Heart right ventricle (tissue), 16 donors: Measurements from ENCODE around the gene FGF14. TPM values are rescaled to one million over a fixed set of nuclear protein-coding genes. Genes with fewer than 3 reads are reported as not detected.

Experiments used
- ATAC-seq, 8 donors: fragments of 200-7000 bp; cut with Tn5 transposase; one replicate each; pipeline ENCODE4 v1.9.1; 2020; ENCODE audit warnings: mild to moderate bottlenecking in 8 of 8, moderate library complexity in 8 of 8, moderate number of reproducible peaks in 1 of 8
- DNase-seq, 2 donors: peaks; one replicate each; pipeline ENCODE4 v3.0.0-alpha.2; 2020
- H3K27ac ChIP-seq, 10 donors: fragments of 200-600 bp; sonication (generic) in 2 of 10; one replicate each; pipeline versions ENCODE4 v1.5.0 to v1.8.0; 2020 to 2022; ENCODE audit warnings: mild to moderate bottlenecking in 3 of 10
- H3K27me3 ChIP-seq, 7 donors: fragments of 200-600 bp; one replicate each; pipeline ENCODE4 v1.8.0; 2021 to 2022; ENCODE audit warnings: mild to moderate bottlenecking in 2 of 7
- H3K36me3 ChIP-seq, 9 donors: fragments of 200-600 bp; sonication (generic) in 1 of 9; one replicate each; pipeline versions ENCODE4 v1.5.0 to v1.8.0; 2020 to 2022; ENCODE audit warnings: mild to moderate bottlenecking in 2 of 9
- H3K4me1 ChIP-seq, 9 donors: fragments of 200-600 bp; sonication (generic) in 1 of 9; one replicate each; pipeline versions ENCODE4 v1.5.0 to v1.8.0; 2020 to 2022; ENCODE audit warnings: mild to moderate bottlenecking in 4 of 9
- H3K4me3 ChIP-seq, 10 donors: fragments of 200-600 bp; sonication (generic) in 2 of 10; one replicate each; pipeline versions ENCODE4 v1.5.0 to v1.8.0; 2020 to 2022; ENCODE audit warnings: mild to moderate bottlenecking in 7 of 10, moderate library complexity in 2 of 10
- H3K9me3 ChIP-seq, 11 donors: fragments of 200-600 bp in 10 of 11; sonication (generic) in 2 of 11; one replicate each; pipeline versions ENCODE4 v1.5.0 to v1.8.0; 2013 to 2022; ENCODE audit warnings: mild to moderate bottlenecking in 2 of 11, control low read depth in 1 of 11, moderate library complexity in 1 of 11
- WGBS, 2 donors: extraction: QIAGEN DNeasy Blood & Tissue Kit; methylation state at CpG; one replicate each; pipeline ENCODE4 v1.1.7; 2013; ENCODE audit warnings: inconsistent platforms in 1 of 2; 5-methylcytosine and 5-hydroxymethylcytosine counted together
- intact Hi-C, 10 donors: fragments of 100-400 bp; cut with DNase I; formaldehyde crosslinking; loops; one replicate each; pipeline versions ENCODE4 v1.11.1 to v1.14.2; 2022
- polyA plus RNA-seq, 2 donors: library from polyadenylated mRNA; stranded (reverse); fragments of 200-250 nt; gene quantifications; one replicate each; pipeline ENCODE4 v1.2.3, GENCODE V29; 2013
- total RNA-seq, 10 donors: library from RNA; stranded (reverse); fragmentation: NEBNext Ultra II Directional in 3 of 10; extraction: Animal tissue kit (Norgen Biotek cat#: 25700) in 3 of 10; gene quantifications; one replicate each; pipeline versions ENCODE4 v1.2.1 to v1.2.4, GENCODE V29; 2021 to 2023
- TF ChIP-seq, protein P1 (sequence below), 9 donors: fragments of 200-600 bp; sonication (generic) in 2 of 9; IDR thresholded peaks; one replicate each; pipeline versions ENCODE4 v1.5.0 to v1.8.0; 2021 to 2022; ENCODE audit warnings: antibody characterized with exemption in 9 of 9, mild to moderate bottlenecking in 5 of 9, moderate library complexity in 1 of 9
- donor health status: Arrhythmogenic right ventricular cardiomyopathy.
- donor health status: ischemic (EF 13 %, LVEDD 7.1; RV severe dilation, severe dysfunction).
- donor health status: healthy with polysubstance abuse.
- donor health status: DM: no; HTN: yes; CAD: no.
- donor health status: DM: no; HTN: no; CAD: no.
- donor health status: ischemic (EF 25% LVEDD 6.9; RV normal size, moderate dysfunction).
- donor health status: ischemic (EF 25% LVEDD 5.7; RV mildly dilated, moderate dysfunction).
- donor health status: healthy.
- donor health status: DM: yes; HTN: yes; CAD: no.
- donor health status: Ischemic cardiomyopathy.
- donor health status: ischemic (EF 35%, LVEDD 5.7; RV mildly dilated, moderate dysfunction).
- donor health status: nonischemic (EF 11% LVEDD 7.7; RV severe dilation, severe dysfunction).
- donor health status: DM: yes; HTN: yes; CAD: no.
- donor health status: PGD.
- donor health status: ischemic (EF 29% LVEDD 5.4; RV normal size, mild dysfunction).
- donor health status: nonischemic (EF 23%, LVEDD 6.1; RV moderate dilation, normal function).

The FGF14 gene
- total and polyA plus RNA-seq, 12 donors, result 0.20 to 7.8 (median 5.3) TPM

GRCh38 chr13:102172406-102172805, 229.4 kb downstream of the FGF14 start:
- intact Hi-C loops, result no loop called here

GRCh38 chr13:102170305-102170704, 231.5 kb downstream of the FGF14 start:
- peaks cover 0 to 4% (median 0%) of the 10 kb centered on the region in 11 donors for H3K9me3 ChIP-seq
- no peaks in the 10 kb centered on the region for H3K27me3 ChIP-seq
- H3K27ac ChIP-seq, result no peak overlapping the region
- H3K4me1 ChIP-seq, result no peaks in the 10 kb centered on the region
- no peaks in the 10 kb centered on the region for H3K36me3 ChIP-seq
- 68 to 74% methylated on average over 6 of the region's 6 CpGs for WGBS, 2 donors
- no peak for DNase-seq
- no peak overlapping the region for H3K4me3 ChIP-seq
- intact Hi-C loops, result no loop called here
- no peak for ATAC-seq
- TF ChIP-seq, protein P1, sequence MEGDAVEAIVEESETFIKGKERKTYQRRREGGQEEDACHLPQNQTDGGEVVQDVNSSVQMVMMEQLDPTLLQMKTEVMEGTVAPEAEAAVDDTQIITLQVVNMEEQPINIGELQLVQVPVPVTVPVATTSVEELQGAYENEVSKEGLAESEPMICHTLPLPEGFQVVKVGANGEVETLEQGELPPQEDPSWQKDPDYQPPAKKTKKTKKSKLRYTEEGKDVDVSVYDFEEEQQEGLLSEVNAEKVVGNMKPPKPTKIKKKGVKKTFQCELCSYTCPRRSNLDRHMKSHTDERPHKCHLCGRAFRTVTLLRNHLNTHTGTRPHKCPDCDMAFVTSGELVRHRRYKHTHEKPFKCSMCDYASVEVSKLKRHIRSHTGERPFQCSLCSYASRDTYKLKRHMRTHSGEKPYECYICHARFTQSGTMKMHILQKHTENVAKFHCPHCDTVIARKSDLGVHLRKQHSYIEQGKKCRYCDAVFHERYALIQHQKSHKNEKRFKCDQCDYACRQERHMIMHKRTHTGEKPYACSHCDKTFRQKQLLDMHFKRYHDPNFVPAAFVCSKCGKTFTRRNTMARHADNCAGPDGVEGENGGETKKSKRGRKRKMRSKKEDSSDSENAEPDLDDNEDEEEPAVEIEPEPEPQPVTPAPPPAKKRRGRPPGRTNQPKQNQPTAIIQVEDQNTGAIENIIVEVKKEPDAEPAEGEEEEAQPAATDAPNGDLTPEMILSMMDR (IDR thresholded peaks at IDR 0.05), result no peak

More at GRCh38 chr13:102172406-102172805, 229.4 kb downstream of the FGF14 start:
- Histone ChIP-seq H3K4me3 (no peak overlapping the region), H3K27me3 (no peaks in the 10 kb centered on the region), H3K36me3 (no peaks in the 10 kb centered on the region), H3K27ac (no peak overlapping the region), H3K9me3 (peaks cover 0 to 4% (median 0%) of the 10 kb centered on the region in 11 donors), H3K4me1 (no peaks in the 10 kb centered on the region)
- 16 to 50% methylated on average over 1 of the region's 1 CpG for WGBS, 2 donors
- DNase-seq, result no peak
- TF ChIP-seq, protein P1 (IDR thresholded peaks at IDR 0.05), result no peak
- no peak for ATAC-seq

- no peaks in the 10 kb centered on the region for H3K9me3 ChIP-seq
- intact Hi-C loops, result no loop called here
- no peak overlapping the region for H3K4me3 ChIP-seq
- DNase-seq, result no peak
- no peaks in the 10 kb centered on the region for H3K36me3 ChIP-seq
- 63 to 74% methylated on average over 2 of the region's 2 CpGs for WGBS, 2 donors
- TF ChIP-seq, protein P1 (IDR thresholded peaks at IDR 0.05), result no peak
- H3K27ac ChIP-seq, result no peak overlapping the region
- no peaks in the 10 kb centered on the region for H3K27me3 ChIP-seq
- no peaks in the 10 kb centered on the region for H3K4me1 ChIP-seq
- no peak for ATAC-seq
These were observed 232.3 kb downstream of the FGF14 start for GRCh38 chr13:102169471-102170015.

DNA sequence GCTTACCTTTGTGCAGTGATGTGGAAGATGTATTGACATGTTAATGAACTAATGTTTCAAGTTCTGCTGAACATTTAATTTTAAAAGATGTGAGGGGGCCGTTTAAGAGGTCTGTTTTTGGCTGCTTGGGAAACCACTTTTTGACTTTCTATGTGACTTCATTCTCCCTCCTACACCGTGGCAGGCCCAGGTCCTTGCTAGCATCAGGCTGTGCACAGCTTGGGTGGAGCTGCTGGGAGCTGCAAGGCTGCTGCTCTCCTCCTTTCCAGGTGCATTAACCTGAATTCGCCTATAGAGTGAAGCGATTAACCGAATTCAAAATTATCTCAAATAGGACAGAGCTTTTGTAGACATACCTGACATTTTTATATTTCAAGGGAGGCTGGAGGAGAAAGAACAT, 249.1 kb downstream of the FGF14 start:
- TF ChIP-seq, protein P1 (IDR thresholded peaks at IDR 0.05), result no peak
- no peak overlapping the region for H3K4me3 ChIP-seq
- H3K27me3 ChIP-seq, result no peaks in the 10 kb centered on the region

More for the DNA sequence above, 249.1 kb downstream of the FGF14 start:
- H3K4me1 ChIP-seq, result no peaks in the 10 kb centered on the region
- no peak overlapping the region for H3K27ac ChIP-seq
- H3K36me3 ChIP-seq, result no peaks in the 10 kb centered on the region
- peaks cover 0 to 4% (median 0%) of the 10 kb centered on the region in 11 donors for H3K9me3 ChIP-seq
- ATAC-seq (no peak), DNase-seq (no peak)
- intact Hi-C loops, result no loop called here
- WGBS, 2 donors, result 70 to 80% methylated on average over 5 of the region's 5 CpGs
